Effector CD8-positive, alpha-beta T cell (primary cell): ENCODE results near the gene GATM.

ENCODE experiments used
- DNase-seq: peaks from one replicate; lab custom pipeline; 2025; lab: John Stamatoyannopoulos, UW
- total RNA-seq, 4 experiments: gene quantifications; one replicate each; lab custom pipeline; 2026; lab: John Stamatoyannopoulos, UW

GATM gene
- 1.3 to 4.2 (median 3.5) reads per million in 4 experiments for total RNA-seq

GRCh38 chr15:45378149-45378912 is at the start of gene GATM:
Gene GATM, minus strand, starts transcription at chr15:45378544. Its CDS starts 91 bp downstream, at chr15:45378453.
- DNase-seq, result peak; percentile 13

GRCh38 chr15:45427085-45427484 is 48.7 kb upstream of the GATM start:
- DNase-seq, result no peak

GRCh38 chr15:45425135-45425534 is 46.8 kb upstream of the GATM start:
- DNase-seq, result no peak

GRCh38 chr15:45424429-45424828 is 46.1 kb upstream of the GATM start:
- DNase-seq, result no peak

GRCh38 chr15:45417303-45417950 is 39.1 kb upstream of the GATM start:
- no peak for DNase-seq

- no peak for DNase-seq
Measured at GRCh38 chr15:45414215-45414885, 36.0 kb upstream of the GATM start.

- DNase-seq, result no peak
Measured at GRCh38 chr15:45409596-45409995, 31.3 kb upstream of the GATM start.

- DNase-seq, result no peak
Measured at GRCh38 chr15:45407786-45408185, 29.4 kb upstream of the GATM start.

GRCh38 chr15:45402955-45403877 is 24.9 kb upstream of the GATM start:
- no peak for DNase-seq

GRCh38 chr15:45402162-45402954 is 24.0 kb upstream of the GATM start:
- DNase-seq, result peak; percentile 89

- no peak for DNase-seq
Measured at GRCh38 chr15:45401665-45402161, 23.4 kb upstream of the GATM start.

GRCh38 chr15:45399381-45400212 is 21.3 kb upstream of the GATM start:
- no peak for DNase-seq

GRCh38 chr15:45397116-45397665 is 18.8 kb upstream of the GATM start:
- no peak for DNase-seq

GRCh38 chr15:45395943-45396342 is 17.6 kb upstream of the GATM start:
- no peak for DNase-seq

GRCh38 chr15:45394681-45395080 is 16.3 kb upstream of the GATM start:
- DNase-seq, result no peak

- no peak for DNase-seq
Measured at GRCh38 chr15:45393851-45394250, 15.5 kb upstream of the GATM start.

- no peak for DNase-seq
Measured at GRCh38 chr15:45392584-45392855, 14.2 kb upstream of the GATM start.

- no peak for DNase-seq
Measured at GRCh38 chr15:45391746-45392583, 13.6 kb upstream of the GATM start.

GRCh38 chr15:45389351-45389750 is 11.0 kb upstream of the GATM start:
- DNase-seq, result no peak
